SK-N-SH (cell line): ENCODE results near the gene STARD5. TPM values are rescaled to one million over a fixed set of nuclear protein-coding genes. Genes with fewer than 3 reads are reported as not detected.

Source experiments
- CTCF ChIA-PET: fragments of 300-600, 350-600 bp; formaldehyde crosslinking; extraction: SDS; loops from one replicate; lab custom pipeline; 2021; lab: Yijun Ruan, JAX
- POLR2A ChIA-PET: fragments of 350-600 bp; sonication (Branson Sonifier 250); formaldehyde crosslinking; extraction: SDS; loops from one replicate; lab custom pipeline; 2020; ENCODE audit warnings: antibody characterized with exemption, inconsistent platforms; lab: Yijun Ruan, JAX
- DNase-seq: peaks from one replicate; pipeline ENCODE4 v3.0.0; 2012
- H2AFZ ChIP-seq: fragments of 200-600 bp; sonication (generic); 2 replicates; pipeline ENCODE4 v1.8.1; 2016; ENCODE audit warnings: antibody characterized with exemption, mild to moderate bottlenecking, low read depth
- H3F3A ChIP-seq: fragments of 200-600 bp; sonication (generic); replicated peaks from 2 replicates; pipeline ENCODE3; 2016; ENCODE audit warnings: antibody characterized with exemption, mild to moderate bottlenecking; ENCODE audit not compliant: insufficient read depth
- H3K27ac ChIP-seq, 2 experiments: fragments of 200-500 bp in 1 of 2; fragments of 200-600 bp in 1 of 2; sonication (Bioruptor generic) in 1 of 2; sonication (generic), shearing (Covaris generic) in 1 of 2; 2 replicates each; pipeline versions ENCODE4 v1.5.1 to v1.6.1; 2014 to 2016; ENCODE audit warnings: low read depth in 2 of 2, inconsistent platforms in 1 of 2, low read length in 1 of 2, mild to moderate bottlenecking in 1 of 2, mixed read lengths in 1 of 2
- H3K27me3 ChIP-seq: fragments of 200-600 bp; sonication (generic), shearing (Covaris generic); 2 replicates; pipeline ENCODE4 v1.6.1; 2016; ENCODE audit warnings: mixed run types; ENCODE audit not compliant: insufficient read depth
- H3K36me3 ChIP-seq, 2 experiments: fragments of 200-500 bp in 1 of 2; fragments of 200-600 bp in 1 of 2; sonication (Bioruptor generic) in 1 of 2; sonication (generic) in 1 of 2; replicated peaks in 1 of 2; 2 replicates each; pipeline versions ENCODE3 to v1.5.1; 2014 to 2016; ENCODE audit warnings: low read length in 1 of 2, mild to moderate bottlenecking in 1 of 2; ENCODE audit not compliant: insufficient read depth in 2 of 2, control insufficient read depth in 1 of 2
- H3K4me1 ChIP-seq, 2 experiments: fragments of 200-500 bp in 1 of 2; fragments of 200-600 bp in 1 of 2; sonication (Bioruptor generic) in 1 of 2; sonication (generic), shearing (Covaris generic) in 1 of 2; 2 replicates each; pipeline versions ENCODE4 v1.5.1 to v1.6.1; 2014 to 2016; ENCODE audit warnings: low read depth in 1 of 2, low read length in 1 of 2, mixed run types in 1 of 2; ENCODE audit not compliant: insufficient read depth in 2 of 2, control insufficient read depth in 1 of 2
- H3K4me2 ChIP-seq: fragments of 200-600 bp; sonication (generic), shearing (Covaris generic); 2 replicates; pipeline ENCODE4 v1.6.1; 2017; ENCODE audit warnings: mixed run types
- H3K4me3 ChIP-seq, 2 experiments: fragments of 200-500 bp in 1 of 2; fragments of 200-600 bp in 1 of 2; sonication (Bioruptor generic) in 1 of 2; sonication (generic), shearing (Covaris generic) in 1 of 2; 2 replicates each; pipeline versions ENCODE4 v1.5.1 to v1.8.1; 2014 to 2016; ENCODE audit warnings: low read depth in 2 of 2, inconsistent platforms in 1 of 2, low read length in 1 of 2, mild to moderate bottlenecking in 1 of 2, mixed read lengths in 1 of 2, moderate library complexity in 1 of 2
- H3K79me2 ChIP-seq: fragments of 200-600 bp; sonication (generic); 2 replicates; pipeline ENCODE4 v1.8.1; 2017; ENCODE audit warnings: mild to moderate bottlenecking; ENCODE audit not compliant: insufficient read depth
- H3K9ac ChIP-seq: fragments of 200-600 bp; sonication (generic); 2 replicates; pipeline ENCODE4 v1.6.1; 2017; ENCODE audit warnings: mixed run types
- H3K9me2 ChIP-seq: fragments of 200-600 bp; sonication (generic); 2 replicates; pipeline ENCODE4 v1.6.1; 2017; ENCODE audit warnings: mixed run types
- H3K9me3 ChIP-seq: fragments of 200-600 bp; sonication (generic); 2 replicates; pipeline ENCODE4 v1.6.1; 2017; ENCODE audit warnings: mixed run types, mild to moderate bottlenecking, moderate library complexity
- H4K20me1 ChIP-seq: fragments of 200-600 bp; sonication (generic); 2 replicates; pipeline ENCODE4 v1.6.1; 2017; ENCODE audit warnings: mild to moderate bottlenecking, mixed run types; ENCODE audit not compliant: insufficient read depth
- CHD2 ChIP-seq: fragments of 150-350 bp; IDR thresholded peaks from 2 replicates; pipeline ENCODE4 v1.6.1; 2018; ENCODE audit warnings: low read length; ENCODE audit not compliant: partially characterized antibody
- EZH2phosphoT487 ChIP-seq: fragments of 200-600 bp; sonication (generic); IDR thresholded peaks from 2 replicates; pipeline ENCODE4 v1.6.1; 2017; ENCODE audit warnings: low read depth, mixed run types, mild to moderate bottlenecking, antibody characterized with exemption, moderate library complexity, borderline replicate concordance
- FOSL2 ChIP-seq: IDR thresholded peaks from 2 replicates; pipeline ENCODE4 v1.4.0; 2012; ENCODE audit warnings: low read depth, mild to moderate bottlenecking, moderate library complexity, borderline replicate concordance
- FOXJ3 ChIP-seq: sonication (generic); formaldehyde crosslinking; IDR thresholded peaks from 2 replicates; pipeline ENCODE4 v1.5.1; 2020; ENCODE audit warnings: mild to moderate bottlenecking, missing genetic modification reagents
- FOXM1 ChIP-seq: IDR thresholded peaks from 2 replicates; pipeline ENCODE4 v1.4.0; 2012; ENCODE audit warnings: low read depth, mild to moderate bottlenecking
- GABPA ChIP-seq: IDR thresholded peaks from 2 replicates; pipeline ENCODE4 v1.4.0; 2012; ENCODE audit warnings: low read depth, mild to moderate bottlenecking
- JUND ChIP-seq: IDR thresholded peaks from 2 replicates; pipeline ENCODE4 v1.4.0; 2012
- MAX ChIP-seq: IDR thresholded peaks from 2 replicates; pipeline ENCODE4 v1.4.0; 2012; ENCODE audit warnings: low read depth
- MXI1 ChIP-seq: IDR thresholded peaks from 2 replicates; pipeline ENCODE4 v1.6.1; 2012; ENCODE audit warnings: mild to moderate bottlenecking, low read depth, low read length, improper control_type of control experiment
- NFIC ChIP-seq: IDR thresholded peaks from 2 replicates; pipeline ENCODE4 v1.4.0; 2012; ENCODE audit warnings: borderline replicate concordance
- PBX3 ChIP-seq: IDR thresholded peaks from 2 replicates; pipeline ENCODE4; 2012
- RAD21 ChIP-seq: IDR thresholded peaks from 2 replicates; pipeline ENCODE4 v1.6.1; 2012; ENCODE audit warnings: mild to moderate bottlenecking, low read length
- REST ChIP-seq: IDR thresholded peaks from 2 replicates; pipeline ENCODE4 v1.6.1; 2012; ENCODE audit warnings: mild to moderate bottlenecking, low read depth, low read length, moderate library complexity
- RFX5 ChIP-seq: IDR thresholded peaks from 2 replicates; pipeline ENCODE4 v1.6.1; 2012; ENCODE audit warnings: mild to moderate bottlenecking, improper control_type of control experiment, low read length
- SMC3 ChIP-seq: IDR thresholded peaks from 2 replicates; pipeline ENCODE4 v1.6.1; 2012; ENCODE audit warnings: low read depth, low read length, improper control_type of control experiment
- TAF1 ChIP-seq: IDR thresholded peaks from 2 replicates; pipeline ENCODE4 v1.6.1; 2012; ENCODE audit warnings: low read depth, mild to moderate bottlenecking, low read length, moderate library complexity, borderline replicate concordance
- TCF12 ChIP-seq: IDR thresholded peaks from 2 replicates; pipeline ENCODE4 v1.4.0; 2012
- TEAD4 ChIP-seq: IDR thresholded peaks from 2 replicates; pipeline ENCODE4 v1.4.0; 2012; ENCODE audit warnings: mild to moderate bottlenecking, borderline replicate concordance; ENCODE audit not compliant: insufficient read depth
- ZBTB33 ChIP-seq: IDR thresholded peaks from 2 replicates; pipeline ENCODE4 v1.4.0; 2012; ENCODE audit warnings: low read depth, borderline replicate concordance
- WGBS: methylation state at CpG from one replicate; pipeline ENCODE4 v1.1.6; 2017; ENCODE audit warnings: low lambda C conversion rate; 5-methylcytosine and 5-hydroxymethylcytosine counted together
- polyA plus RNA-seq, 3 experiments: library from polyadenylated mRNA; depleted of rRNA; stranded (reverse); fragments of >200 nt; gene quantifications; 2 replicates each; pipeline ENCODE4 v1.2.3, GENCODE V29; 2012

STARD5 gene
- polyA plus RNA-seq, 1 of the 3 experiments (the other 2 are of a cell fraction): 1.6 TPM

GRCh38 chr15:81259760-81260298, 64.1 kb downstream of the STARD5 start:
- WGBS: 43% methylated on average over 4 of the region's 4 CpGs

More at GRCh38 chr15:81259760-81260298, 64.1 kb downstream of the STARD5 start:
- TF ChIP-seq FOXM1 (no peak), CHD2 (no peak), GABPA (no peak), MAX (no peak), TAF1 (no peak), FOXJ3 (CRISPR knock-in tag) (no peak), MXI1 (no peak), FOSL2 (no peak), ZBTB33 (no peak), RAD21 (no peak), JUND (no peak), SMC3 (no peak), TEAD4 (no peak), RFX5 (no peak), PBX3 (no peak), REST (no peak), NFIC (no peak), EZH2phosphoT487 (no peak), TCF12 (no peak)
- no peak overlapping the region for H3K4me2 ChIP-seq
- H3K9me2 ChIP-seq: no peaks in the 10 kb centered on the region
- no peak for DNase-seq
- H3F3A ChIP-seq: no peaks in the 10 kb centered on the region
- H3K9me3 ChIP-seq: no peaks in the 10 kb centered on the region
- H3K4me1 ChIP-seq: no peaks in the 10 kb centered on the region
- H3K27me3 ChIP-seq: peaks cover 19% of the 10 kb centered on the region; the same call in 1 of the 2 replicates
- ChIA-PET POLR2A (no interaction called here), CTCF (interaction anchor here (1.0 to 5.0 kb wide), 5 partner anchors 104 to 164 kb away, joined by 3 to 33 read pairs (median 4); no protein-coding TSS in a partner anchor)
- no peak overlapping the region for H2AFZ ChIP-seq
- H3K4me3 ChIP-seq: no peak overlapping the region
- no peaks in the 10 kb centered on the region for H4K20me1 ChIP-seq
- H3K36me3 ChIP-seq: no peaks in the 10 kb centered on the region
- no peak overlapping the region for H3K9ac ChIP-seq
- H3K79me2 ChIP-seq: no peaks in the 10 kb centered on the region
- H3K27ac ChIP-seq: no peak overlapping the region

Other genes starting within 250 kb of the STARD5 start
- 0.03 TPM in 1 of 2 replicates, not detected in the other for gene CFAP161, start 189.9 kb downstream of the STARD5 start, polyA plus RNA-seq (2012; rRNA removed)
- 0.10 TPM in 1 of 2 replicates, not detected in the other for gene IL16, start 127.3 kb downstream of the STARD5 start, polyA plus RNA-seq (2012; rRNA removed)
- not detected in 2 replicates for gene TMC3, start 50.1 kb upstream of the STARD5 start, polyA plus RNA-seq (2012; rRNA removed)